ENCODE results near the gene MAPK10. TPM values are rescaled to one million over a fixed set of nuclear protein-coding genes. Genes with fewer than 3 reads are reported as not detected.

The MAPK10 gene
- total RNA-seq, 1 experiment from 2014 or later: 6.8 TPM

DNA sequence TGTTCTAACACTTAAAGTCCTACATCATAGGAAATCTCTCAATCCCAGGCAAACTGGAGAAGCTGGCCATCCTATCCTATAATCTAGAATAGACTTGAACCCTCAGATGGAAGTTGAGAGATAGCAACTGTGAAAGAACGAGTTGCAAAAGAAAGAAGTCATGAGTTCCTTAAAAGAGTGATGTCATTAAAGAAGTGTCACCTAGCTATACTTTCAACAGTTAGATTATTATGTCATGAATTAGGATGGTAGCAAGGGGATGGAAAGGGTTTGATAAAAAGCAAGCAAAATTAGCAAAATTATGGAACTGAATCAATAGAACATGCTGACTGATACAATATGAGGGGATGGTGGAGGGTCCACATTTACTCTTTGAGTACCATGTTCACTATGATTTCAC, 7.1 kb upstream of the MAPK10 start:
- no peak for DNase-seq (ENCODE audit: low spot score)
- Histone ChIP-seq H3K27me3 (replicated peaks; ENCODE audit: insufficient read depth, low read depth, low read length, poor library complexity) (no peaks in the 10 kb centered on the region), H3K4me1 (ENCODE audit: insufficient read depth, low read length, poor library complexity, severe bottlenecking) (no peaks in the 10 kb centered on the region), H3K9me3 (ENCODE audit: low read depth, low read length, poor library complexity, severe bottlenecking) (no peaks in the 10 kb centered on the region), H3K36me3 (ENCODE audit: insufficient read depth, low read length, poor library complexity, severe bottlenecking) (no peaks in the 10 kb centered on the region), H3K27ac (ENCODE audit: low read depth, low read length, poor library complexity, severe bottlenecking) (no peak overlapping the region), H3K4me3 (ENCODE audit: low read depth, low read length, poor library complexity, severe bottlenecking) (no peak overlapping the region)
- no TSS peak for BruUV-seq (replicated peaks)
- TF ChIP-seq, protein P1, sequence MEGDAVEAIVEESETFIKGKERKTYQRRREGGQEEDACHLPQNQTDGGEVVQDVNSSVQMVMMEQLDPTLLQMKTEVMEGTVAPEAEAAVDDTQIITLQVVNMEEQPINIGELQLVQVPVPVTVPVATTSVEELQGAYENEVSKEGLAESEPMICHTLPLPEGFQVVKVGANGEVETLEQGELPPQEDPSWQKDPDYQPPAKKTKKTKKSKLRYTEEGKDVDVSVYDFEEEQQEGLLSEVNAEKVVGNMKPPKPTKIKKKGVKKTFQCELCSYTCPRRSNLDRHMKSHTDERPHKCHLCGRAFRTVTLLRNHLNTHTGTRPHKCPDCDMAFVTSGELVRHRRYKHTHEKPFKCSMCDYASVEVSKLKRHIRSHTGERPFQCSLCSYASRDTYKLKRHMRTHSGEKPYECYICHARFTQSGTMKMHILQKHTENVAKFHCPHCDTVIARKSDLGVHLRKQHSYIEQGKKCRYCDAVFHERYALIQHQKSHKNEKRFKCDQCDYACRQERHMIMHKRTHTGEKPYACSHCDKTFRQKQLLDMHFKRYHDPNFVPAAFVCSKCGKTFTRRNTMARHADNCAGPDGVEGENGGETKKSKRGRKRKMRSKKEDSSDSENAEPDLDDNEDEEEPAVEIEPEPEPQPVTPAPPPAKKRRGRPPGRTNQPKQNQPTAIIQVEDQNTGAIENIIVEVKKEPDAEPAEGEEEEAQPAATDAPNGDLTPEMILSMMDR (conservative IDR thresholded peaks at IDR 0.05; ENCODE audit: low read depth, low read length): no peak
- TF ChIP-seq EZH2 (IDR thresholded peaks at IDR 0.05; ENCODE audit: borderline replicate concordance, low read depth, low read length, poor library complexity, severe bottlenecking): no peak
- ChIA-PET CTCF (no interaction called here), POLR2A (ENCODE audit: low non-redundant PET) (no interaction called here)
- intact Hi-C loops (cut with micrococcal nuclease; ENCODE audit: unreplicated experiment): no loop called here

GRCh38 chr4:86362510-86362909, 2.7 kb upstream of the MAPK10 start:
- TF ChIP-seq EZH2 (IDR thresholded peaks at IDR 0.05; ENCODE audit: borderline replicate concordance, low read depth, low read length, poor library complexity, severe bottlenecking): no peak
- TF ChIP-seq, protein P1 (conservative IDR thresholded peaks at IDR 0.05; ENCODE audit: low read depth, low read length): no peak
- Histone ChIP-seq H3K27ac (ENCODE audit: low read depth, low read length, poor library complexity, severe bottlenecking) (no peak overlapping the region), H3K9me3 (ENCODE audit: low read depth, low read length, poor library complexity, severe bottlenecking) (no peaks in the 10 kb centered on the region), H3K4me1 (ENCODE audit: insufficient read depth, low read length, poor library complexity, severe bottlenecking) (no peaks in the 10 kb centered on the region), H3K27me3 (replicated peaks; ENCODE audit: insufficient read depth, low read depth, low read length, poor library complexity) (no peaks in the 10 kb centered on the region), H3K4me3 (ENCODE audit: low read depth, low read length, poor library complexity, severe bottlenecking) (no peak overlapping the region), H3K36me3 (ENCODE audit: insufficient read depth, low read length, poor library complexity, severe bottlenecking) (no peaks in the 10 kb centered on the region)
- no peak for DNase-seq (ENCODE audit: low spot score)
- ChIA-PET CTCF (no interaction called here), POLR2A (ENCODE audit: low non-redundant PET) (no interaction called here)
- no TSS peak for BruUV-seq (replicated peaks)
- intact Hi-C loops (cut with micrococcal nuclease; ENCODE audit: unreplicated experiment): no loop called here

GRCh38 chr4:86358257-86358656, 1.6 kb downstream of the MAPK10 start:
- Histone ChIP-seq H3K4me3 (ENCODE audit: low read depth, low read length, poor library complexity, severe bottlenecking) (no peak overlapping the region), H3K27ac (ENCODE audit: low read depth, low read length, poor library complexity, severe bottlenecking) (no peak overlapping the region), H3K36me3 (ENCODE audit: insufficient read depth, low read length, poor library complexity, severe bottlenecking) (no peaks in the 10 kb centered on the region), H3K27me3 (replicated peaks; ENCODE audit: insufficient read depth, low read depth, low read length, poor library complexity) (no peaks in the 10 kb centered on the region), H3K9me3 (ENCODE audit: low read depth, low read length, poor library complexity, severe bottlenecking) (no peaks in the 10 kb centered on the region), H3K4me1 (ENCODE audit: insufficient read depth, low read length, poor library complexity, severe bottlenecking) (no peaks in the 10 kb centered on the region)
- CTCF ChIA-PET: no interaction called here
- no peak for DNase-seq (ENCODE audit: low spot score)
- TF ChIP-seq, protein P1 (conservative IDR thresholded peaks at IDR 0.05; ENCODE audit: low read depth, low read length): no peak
- no peak for TF ChIP-seq EZH2 (IDR thresholded peaks at IDR 0.05; ENCODE audit: borderline replicate concordance, low read depth, low read length, poor library complexity, severe bottlenecking)
- POLR2A ChIA-PET (ENCODE audit: low non-redundant PET): no interaction called here
- intact Hi-C loops (cut with micrococcal nuclease; ENCODE audit: unreplicated experiment): no loop called here
- BruUV-seq (replicated peaks): no TSS peak
